Mesenchymal stem cell (in vitro differentiated cells and primary cell): ENCODE results near the gene ARID5B.

Experiments
- DNase-seq: peaks from one replicate; pipeline ENCODE4 v3.0.0-alpha.2; 2013
- H2AFZ ChIP-seq: one replicate; pipeline ENCODE4 v1.6.1; 2013; ENCODE audit warnings: low read depth, mild to moderate bottlenecking, control low read depth, inconsistent platforms, low read length, moderate library complexity
- H2AK5ac ChIP-seq: 2 replicates; pipeline ENCODE4 v1.6.1; 2013; ENCODE audit warnings: low read length, moderate library complexity, mild to moderate bottlenecking, inconsistent platforms; ENCODE audit not compliant: severe bottlenecking
- H2BK120ac ChIP-seq: one replicate; pipeline ENCODE4 v1.6.1; 2013; ENCODE audit warnings: low read depth, mild to moderate bottlenecking, inconsistent platforms, low read length, moderate library complexity
- H2BK12ac ChIP-seq, 2 experiments: one replicate each; pipeline ENCODE4 v1.6.1; 2013; ENCODE audit warnings: inconsistent platforms in 2 of 2, low read length in 2 of 2, mild to moderate bottlenecking in 2 of 2, moderate library complexity in 2 of 2, control low read depth in 1 of 2
- H2BK15ac ChIP-seq: one replicate; pipeline ENCODE4 v1.6.1; 2013; ENCODE audit warnings: mild to moderate bottlenecking, low read depth, inconsistent platforms; ENCODE audit not compliant: poor library complexity, severe bottlenecking
- H2BK5ac ChIP-seq: 2 replicates; pipeline ENCODE4 v1.6.1; 2013; ENCODE audit warnings: low read depth, mild to moderate bottlenecking, low read length, control low read depth, inconsistent platforms; ENCODE audit not compliant: poor library complexity, severe bottlenecking
- H3K14ac ChIP-seq, 2 experiments: one replicate each; pipeline ENCODE4 v1.6.1; 2013; ENCODE audit warnings: inconsistent platforms in 2 of 2, low read length in 2 of 2, control low read depth in 1 of 2, mild to moderate bottlenecking in 1 of 2, moderate library complexity in 1 of 2
- H3K18ac ChIP-seq, 2 experiments: one replicate each; pipeline ENCODE4 v1.6.1; 2013; ENCODE audit warnings: inconsistent platforms in 2 of 2, low read length in 2 of 2, control low read depth in 1 of 2, low read depth in 1 of 2, mild to moderate bottlenecking in 1 of 2
- H3K23ac ChIP-seq, 2 experiments: one replicate each; pipeline ENCODE4 v1.6.1; 2013; ENCODE audit warnings: inconsistent platforms in 2 of 2, low read length in 2 of 2, mild to moderate bottlenecking in 2 of 2, moderate library complexity in 2 of 2, control low read depth in 1 of 2
- H3K27ac ChIP-seq: 2 replicates; pipeline ENCODE4 v1.5.1; 2013; ENCODE audit warnings: mild to moderate bottlenecking, moderate library complexity, low read length, control low read depth, inconsistent platforms; ENCODE audit not compliant: poor library complexity, severe bottlenecking
- H3K27me3 ChIP-seq, 2 experiments: 2 replicates each; pipeline versions ENCODE4 v1.6.1 to v1.7.0; 2013; ENCODE audit warnings: low read length in 2 of 2, mild to moderate bottlenecking in 2 of 2, moderate library complexity in 2 of 2, control low read depth in 1 of 2, inconsistent platforms in 1 of 2; ENCODE audit not compliant: control insufficient read depth in 1 of 2, insufficient read depth in 1 of 2
- H3K36me3 ChIP-seq, 2 experiments: 2 replicates each; pipeline versions ENCODE4 v1.6.1 to v1.7.0; 2013; ENCODE audit warnings: low read length in 2 of 2, control low read depth in 1 of 2, inconsistent platforms in 1 of 2, low read depth in 1 of 2, mild to moderate bottlenecking in 1 of 2; ENCODE audit not compliant: insufficient read depth in 2 of 2, control insufficient read depth in 1 of 2
- H3K4ac ChIP-seq, 2 experiments: one replicate each; pipeline ENCODE4 v1.6.1; 2013; ENCODE audit warnings: inconsistent platforms in 2 of 2, low read length in 2 of 2, mild to moderate bottlenecking in 2 of 2, moderate library complexity in 2 of 2, control low read depth in 1 of 2, low read depth in 1 of 2
- H3K4me1 ChIP-seq: 2 replicates; pipeline ENCODE4 v1.6.1; 2013; ENCODE audit warnings: low read depth, low read length, control low read depth; ENCODE audit not compliant: control insufficient read depth, insufficient read depth
- H3K4me2 ChIP-seq: 2 replicates; pipeline ENCODE4 v1.6.1; 2013; ENCODE audit warnings: low read length, mild to moderate bottlenecking, inconsistent platforms; ENCODE audit not compliant: poor library complexity, severe bottlenecking
- H3K4me3 ChIP-seq, 2 experiments: 2 replicates each; pipeline versions ENCODE4 v1.5.1 to v1.7.0; 2013; ENCODE audit warnings: low read length in 2 of 2, mild to moderate bottlenecking in 2 of 2, control low read depth in 1 of 2, low read depth in 1 of 2; ENCODE audit not compliant: insufficient read depth in 1 of 2
- H3K79me1 ChIP-seq: replicated peaks from 2 replicates; pipeline ENCODE4 v1.6.1; 2013; ENCODE audit warnings: mild to moderate bottlenecking, control low read depth, low read length, inconsistent platforms; ENCODE audit not compliant: poor library complexity, severe bottlenecking
- H3K9ac ChIP-seq: 2 replicates; pipeline ENCODE4 v1.7.0; 2013; ENCODE audit warnings: mild to moderate bottlenecking, low read length, moderate library complexity
- H3K9me3 ChIP-seq: 2 replicates; pipeline ENCODE4 v1.7.0; 2013; ENCODE audit warnings: mild to moderate bottlenecking, low read length; ENCODE audit not compliant: control insufficient read depth
- H4K8ac ChIP-seq: one replicate; pipeline ENCODE4 v1.6.1; 2013; ENCODE audit warnings: inconsistent platforms, mild to moderate bottlenecking, low read length, moderate library complexity
- H4K91ac ChIP-seq: one replicate; pipeline ENCODE4 v1.6.1; 2013; ENCODE audit warnings: mild to moderate bottlenecking, low read length, inconsistent platforms
- WGBS: methylation state at CpG from one replicate; pipeline ENCODE4 v1.1.7; 2013; ENCODE audit warnings: mixed read lengths; 5-methylcytosine and 5-hydroxymethylcytosine counted together

Gene ARID5B

GRCh38 chr10:62021128-62021665, 119.7 kb downstream of the ARID5B start:
- no peak overlapping the region for H2BK15ac ChIP-seq
- no peak overlapping the region for H4K91ac ChIP-seq
- H3K79me1 ChIP-seq = peaks cover 15% of the 10 kb centered on the region
- H3K18ac ChIP-seq = no peak overlapping the region
- no peaks in the 10 kb centered on the region for H3K36me3 ChIP-seq
- no peak overlapping the region for H2BK5ac ChIP-seq
- H3K4me2 ChIP-seq = no peak overlapping the region
- WGBS = 94% methylated on average over 2 of the region's 2 CpGs
- no peak overlapping the region for H2AFZ ChIP-seq
- H3K4ac ChIP-seq = no peak overlapping the region
- peak overlapping the region; percentile 35 for H3K27ac ChIP-seq
- no peaks in the 10 kb centered on the region for H3K27me3 ChIP-seq
- no peak overlapping the region for H3K9ac ChIP-seq
- H2BK120ac ChIP-seq = no peak overlapping the region
- H3K4me1 ChIP-seq = peaks cover 3% of the 10 kb centered on the region
- no peak overlapping the region for H2AK5ac ChIP-seq
- H2BK12ac ChIP-seq = no peak overlapping the region
- H4K8ac ChIP-seq = no peak overlapping the region
- H3K23ac ChIP-seq = no peak overlapping the region
- H3K9me3 ChIP-seq = peaks cover 8% of the 10 kb centered on the region
- DNase-seq = no peak
- H3K4me3 ChIP-seq = no peak overlapping the region
- H3K14ac ChIP-seq = no peak overlapping the region

GRCh38 chr10:62021978-62022802, 120.7 kb downstream of the ARID5B start:
- Histone ChIP-seq H4K8ac (peak overlapping the region; percentile 55), H4K91ac (no peak overlapping the region), H3K79me1 (peaks cover 16% of the 10 kb centered on the region), H3K18ac (no peak overlapping the region), H2BK120ac (no peak overlapping the region), H2BK15ac (no peak overlapping the region), H3K23ac (no peak overlapping the region), H2BK12ac (no peak overlapping the region), H3K4me3 (no peak overlapping the region), H2AK5ac (peak overlapping the region; percentile 79), H3K27me3 (no peaks in the 10 kb centered on the region), H3K9me3 (peaks cover 8% of the 10 kb centered on the region), H3K27ac (no peak overlapping the region), H3K14ac (no peak overlapping the region), H2AFZ (no peak overlapping the region), H3K4me1 (peaks cover 6% of the 10 kb centered on the region), H3K9ac (no peak overlapping the region), H3K4me2 (no peak overlapping the region), H3K4ac (no peak overlapping the region), H2BK5ac (no peak overlapping the region), H3K36me3 (no peaks in the 10 kb centered on the region)
- DNase-seq = no peak
- WGBS = 80% methylated on average over 3 of the region's 5 CpGs

DNA sequence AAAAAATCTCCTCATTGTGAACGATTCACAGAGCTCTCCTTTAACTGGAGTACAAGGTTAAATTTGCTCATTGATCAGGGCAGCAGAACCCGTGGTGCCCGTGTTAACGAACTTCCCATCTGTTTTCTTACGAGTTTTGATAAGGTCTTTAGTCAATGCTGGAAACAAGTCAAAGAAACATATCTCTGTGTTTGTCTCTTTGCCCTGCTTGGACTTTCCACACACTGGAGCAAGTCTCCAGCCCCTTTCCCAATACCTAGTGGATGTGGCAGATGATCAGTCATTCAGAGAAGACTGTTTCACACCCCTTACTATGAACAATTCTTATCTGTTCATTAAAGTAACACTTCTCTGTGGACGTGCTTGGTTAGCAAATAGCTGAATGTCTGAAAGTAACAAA, 121.3 kb downstream of the ARID5B start:
- Histone ChIP-seq H2BK15ac (no peak overlapping the region), H4K91ac (no peak overlapping the region), H3K9ac (no peak overlapping the region), H3K23ac (no peak overlapping the region), H3K4ac (no peak overlapping the region), H3K4me2 (no peak overlapping the region), H3K27me3 (no peaks in the 10 kb centered on the region), H3K14ac (no peak overlapping the region), H3K36me3 (no peaks in the 10 kb centered on the region), H3K4me3 (no peak overlapping the region), H2AFZ (no peak overlapping the region), H3K4me1 (peaks cover 7% of the 10 kb centered on the region), H2BK120ac (no peak overlapping the region), H2BK5ac (no peak overlapping the region), H2BK12ac (no peak overlapping the region), H3K9me3 (peaks cover 8% of the 10 kb centered on the region), H4K8ac (no peak overlapping the region), H3K27ac (no peak overlapping the region), H3K79me1 (peaks cover 20% of the 10 kb centered on the region), H3K18ac (no peak overlapping the region), H2AK5ac (no peak overlapping the region)
- 78% methylated on average over 6 of the region's 6 CpGs for WGBS
- no peak for DNase-seq

- no CpG with 5 or more reads among the region's 1 CpG for WGBS
- H2AK5ac ChIP-seq = no peak overlapping the region
- H3K23ac ChIP-seq = no peak overlapping the region
- no peak overlapping the region for H3K18ac ChIP-seq
- H3K27me3 ChIP-seq = no peaks in the 10 kb centered on the region
- H4K91ac ChIP-seq = no peak overlapping the region
- no peak overlapping the region for H3K27ac ChIP-seq
- no peak overlapping the region for H4K8ac ChIP-seq
- H3K36me3 ChIP-seq = no peaks in the 10 kb centered on the region
- H3K4me3 ChIP-seq = no peak overlapping the region
- H2BK5ac ChIP-seq = no peak overlapping the region
- H3K79me1 ChIP-seq = peaks cover 21% of the 10 kb centered on the region
- H3K4ac ChIP-seq = no peak overlapping the region
- no peak overlapping the region for H2BK120ac ChIP-seq
- peaks cover 8% of the 10 kb centered on the region for H3K9me3 ChIP-seq
- DNase-seq = no peak
- H3K4me2 ChIP-seq = no peak overlapping the region
- H3K9ac ChIP-seq = no peak overlapping the region
- peaks cover 9% of the 10 kb centered on the region for H3K4me1 ChIP-seq
- no peak overlapping the region for H3K14ac ChIP-seq
- H2BK12ac ChIP-seq = no peak overlapping the region
- no peak overlapping the region for H2AFZ ChIP-seq
- H2BK15ac ChIP-seq = no peak overlapping the region
Observed at GRCh38 chr10:62023329-62023728, 121.8 kb downstream of the ARID5B start.
